Thoracic aorta (tissue), 2 donors: ENCODE data around the gene PRPF6. TPM values are rescaled to one million over a fixed set of nuclear protein-coding genes. Genes with fewer than 3 reads are reported as not detected.

Experiments
- ATAC-seq: fragments of 150-250 bp; one replicate; pipeline ENCODE4 v1.8.0; 2017; ENCODE audit warnings: low read depth; ENCODE audit not compliant: insufficient number of reproducible peaks, low FRiP score
- DNase-seq: peaks from one replicate; pipeline ENCODE4 v3.0.0-alpha.2; 2020; ENCODE audit warnings: low spot score
- H3K27ac ChIP-seq, 2 donors: fragments of 200-600 bp; sonication (generic); 1 replicate in 1 of 2; 2 replicates in 1 of 2; pipeline ENCODE4 v1.5.1; 2016; ENCODE audit warnings: mild to moderate bottlenecking in 2 of 2, moderate library complexity in 2 of 2
- H3K27me3 ChIP-seq: fragments of 200-600 bp; sonication (generic); replicated peaks from 2 replicates; pipeline ENCODE4 v1.6.0; 2016; ENCODE audit warnings: mild to moderate bottlenecking; ENCODE audit not compliant: insufficient read depth
- H3K36me3 ChIP-seq: fragments of 200-600 bp; sonication (generic); one replicate; pipeline ENCODE4 v1.5.1; 2016
- H3K4me1 ChIP-seq, 2 donors: fragments of 200-600 bp; sonication (generic); 1 replicate in 1 of 2; 2 replicates in 1 of 2; pipeline versions ENCODE4 v1.5.1 to v1.6.0; 2016; ENCODE audit warnings: low read depth in 2 of 2, mild to moderate bottlenecking in 1 of 2; ENCODE audit not compliant: control insufficient read depth in 1 of 2
- H3K4me3 ChIP-seq: fragments of 200-600 bp; sonication (generic); 2 replicates; pipeline ENCODE4 v1.5.1; 2016; ENCODE audit warnings: mild to moderate bottlenecking
- H3K9me3 ChIP-seq: fragments of 200-600 bp; sonication (generic); 2 replicates; pipeline ENCODE4 v1.5.1; 2016
- total RNA-seq, 2 donors: library from RNA; depleted of rRNA; stranded (reverse); fragments of >200 nt; gene quantifications; one replicate each; pipeline versions ENCODE4 v1.1.0 to v1.2.3, GENCODE V29; 2016
- TF ChIP-seq, protein P1 (sequence below): fragments of 200-600 bp; sonication (generic); IDR thresholded peaks from one replicate; pipeline ENCODE4 v1.5.1; 2019; ENCODE audit warnings: antibody characterized with exemption

PRPF6 gene
- total RNA-seq, 2 donors from 2014 or later: 51.9 to 52.9 TPM

DNA sequence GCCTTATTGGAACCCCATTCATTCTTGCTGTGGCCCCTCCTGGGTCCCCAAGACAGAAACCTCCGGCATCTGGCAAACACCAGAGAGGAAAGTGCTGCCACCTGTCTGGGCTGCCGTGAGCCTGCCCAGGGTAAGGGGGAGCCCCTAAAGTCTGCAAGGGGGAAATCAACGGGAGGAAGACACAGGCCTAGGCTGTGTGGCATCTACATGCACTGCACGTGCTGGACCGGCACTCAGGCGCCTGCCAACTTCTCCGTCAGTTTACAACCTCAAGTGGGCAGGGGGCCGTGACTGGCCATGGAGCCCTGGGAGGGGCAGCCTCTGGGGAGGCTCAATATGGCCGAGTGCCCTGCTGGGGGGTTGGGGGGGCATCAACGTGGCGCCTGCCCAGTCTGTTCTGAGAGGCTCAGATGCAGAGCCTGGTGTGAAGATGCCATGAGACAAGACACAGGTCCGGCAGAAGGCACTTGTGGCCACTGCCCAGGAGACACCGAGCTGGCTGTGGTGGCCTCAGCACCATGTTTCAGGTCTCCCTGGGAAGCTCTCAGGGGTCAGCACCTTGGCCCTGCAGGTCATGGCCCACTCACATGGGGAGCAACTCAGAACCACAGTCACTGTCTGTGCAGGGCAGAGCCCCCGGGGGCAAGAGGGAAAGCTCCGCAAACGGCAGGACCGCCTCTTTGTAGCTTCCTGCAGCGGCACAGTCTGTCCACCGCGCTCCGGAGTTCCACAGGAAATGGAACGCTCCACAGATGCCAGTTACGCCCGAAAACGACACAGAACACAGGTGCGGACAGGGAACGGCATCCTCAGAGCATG, 33.1 kb upstream of the PRPF6 start:
- Histone ChIP-seq H3K9me3 (no peaks in the 10 kb centered on the region), H3K4me1 (peaks cover 33 to 50% of the 10 kb centered on the region in 2 donors), H3K4me3 (peak overlapping the region; percentile 57), H3K36me3 (peaks cover 28% of the 10 kb centered on the region), H3K27ac (peak overlapping the region in 1 of 2 donors; percentile 12), H3K27me3 (no peaks in the 10 kb centered on the region)
- ATAC-seq (no peak), DNase-seq (no peak)
- TF ChIP-seq, protein P1, sequence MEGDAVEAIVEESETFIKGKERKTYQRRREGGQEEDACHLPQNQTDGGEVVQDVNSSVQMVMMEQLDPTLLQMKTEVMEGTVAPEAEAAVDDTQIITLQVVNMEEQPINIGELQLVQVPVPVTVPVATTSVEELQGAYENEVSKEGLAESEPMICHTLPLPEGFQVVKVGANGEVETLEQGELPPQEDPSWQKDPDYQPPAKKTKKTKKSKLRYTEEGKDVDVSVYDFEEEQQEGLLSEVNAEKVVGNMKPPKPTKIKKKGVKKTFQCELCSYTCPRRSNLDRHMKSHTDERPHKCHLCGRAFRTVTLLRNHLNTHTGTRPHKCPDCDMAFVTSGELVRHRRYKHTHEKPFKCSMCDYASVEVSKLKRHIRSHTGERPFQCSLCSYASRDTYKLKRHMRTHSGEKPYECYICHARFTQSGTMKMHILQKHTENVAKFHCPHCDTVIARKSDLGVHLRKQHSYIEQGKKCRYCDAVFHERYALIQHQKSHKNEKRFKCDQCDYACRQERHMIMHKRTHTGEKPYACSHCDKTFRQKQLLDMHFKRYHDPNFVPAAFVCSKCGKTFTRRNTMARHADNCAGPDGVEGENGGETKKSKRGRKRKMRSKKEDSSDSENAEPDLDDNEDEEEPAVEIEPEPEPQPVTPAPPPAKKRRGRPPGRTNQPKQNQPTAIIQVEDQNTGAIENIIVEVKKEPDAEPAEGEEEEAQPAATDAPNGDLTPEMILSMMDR: no peak

DNA sequence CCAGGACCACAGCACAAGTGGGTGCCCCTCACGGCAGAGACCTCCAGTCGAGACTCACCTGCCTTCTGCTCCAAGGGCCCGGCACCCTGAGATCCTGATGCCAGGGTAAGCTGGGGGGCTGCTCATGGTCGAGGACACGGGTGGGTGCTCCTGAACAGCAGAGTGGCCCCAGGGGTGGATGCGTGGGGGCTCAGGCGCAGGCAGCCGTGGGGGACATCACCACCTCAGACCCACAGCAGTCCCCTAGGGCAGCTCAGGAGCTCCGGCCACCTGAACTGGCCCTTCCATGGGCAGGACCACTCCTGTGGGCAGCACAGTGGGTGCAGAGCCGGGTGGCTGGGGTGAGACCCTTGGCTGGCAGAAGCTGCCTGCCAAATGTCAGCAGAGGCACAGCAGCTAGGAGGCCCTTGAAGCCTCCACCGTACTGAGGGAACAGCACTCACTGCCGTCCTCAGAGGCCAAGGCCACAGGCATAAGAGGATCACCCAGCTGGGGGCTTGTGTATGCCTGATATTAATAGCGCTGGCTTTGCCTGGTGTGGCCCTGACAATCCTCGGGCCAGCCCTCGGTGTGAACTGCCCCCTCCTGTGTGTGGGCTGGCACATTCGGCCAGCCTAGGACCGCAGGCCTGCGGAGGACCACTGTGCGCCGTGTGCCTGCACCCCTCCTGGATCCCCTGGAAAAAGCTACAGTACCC, 30.1 kb upstream of the PRPF6 start:
- DNase-seq: no peak
- H3K36me3 ChIP-seq: peaks cover under 1% of the 10 kb centered on the region
- H3K27ac ChIP-seq: peak overlapping the region; percentile 54 to 75
- ATAC-seq: no peak
- H3K4me3 ChIP-seq: no peak overlapping the region
- TF ChIP-seq, protein P1: no peak
- no peaks in the 10 kb centered on the region for H3K9me3 ChIP-seq
- peaks cover 46 to 71% of the 10 kb centered on the region in 2 donors for H3K4me1 ChIP-seq
- no peaks in the 10 kb centered on the region for H3K27me3 ChIP-seq

DNA sequence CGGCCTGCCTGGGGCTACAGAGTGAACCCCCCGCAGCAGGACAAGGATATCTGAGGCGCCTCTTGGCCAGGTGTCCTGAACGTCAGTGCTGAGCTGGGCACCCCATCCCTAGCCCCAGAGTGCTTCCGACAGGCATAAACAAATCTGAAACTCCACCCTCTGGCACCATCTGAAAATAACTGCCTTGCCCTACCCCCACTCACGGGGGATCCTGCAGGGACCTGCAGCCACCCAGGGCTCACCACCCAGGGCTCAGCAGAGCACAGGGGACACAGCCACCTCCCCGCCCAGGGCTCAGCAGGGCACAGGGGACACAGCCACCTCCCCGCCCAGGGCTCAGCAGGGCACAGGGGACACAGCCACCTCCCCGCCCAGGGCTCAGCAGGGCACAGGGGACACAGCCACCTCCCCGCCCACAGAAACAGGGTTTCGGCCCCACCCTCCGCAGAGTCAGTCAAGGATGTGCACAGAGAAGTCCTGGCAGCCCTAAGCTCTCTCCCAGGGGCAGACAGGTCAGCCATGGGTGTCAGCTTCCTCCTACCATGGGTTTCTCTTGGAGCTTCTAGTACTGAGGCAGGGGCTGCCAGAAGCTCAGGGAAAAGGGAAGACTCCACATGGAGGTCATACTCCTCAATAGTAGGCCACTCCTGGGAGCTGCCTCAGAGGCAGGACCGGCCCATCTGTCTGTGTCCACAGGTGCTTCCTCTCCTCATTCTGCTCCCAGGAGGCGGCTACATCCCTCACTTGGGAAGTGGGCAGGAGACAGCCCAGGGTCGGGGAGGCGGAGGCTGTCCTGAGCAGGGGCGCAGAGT, 29.3 kb upstream of the PRPF6 start:
- H3K27ac ChIP-seq: peak overlapping the region in 1 of 2 donors; percentile 54
- no peaks in the 10 kb centered on the region for H3K27me3 ChIP-seq
- ATAC-seq: no peak
- no peaks in the 10 kb centered on the region for H3K9me3 ChIP-seq
- no peak for DNase-seq
- TF ChIP-seq, protein P1: no peak
- H3K4me3 ChIP-seq: no peak overlapping the region
- H3K36me3 ChIP-seq: no peaks in the 10 kb centered on the region
- peaks cover 46 to 71% of the 10 kb centered on the region in 2 donors for H3K4me1 ChIP-seq

DNA sequence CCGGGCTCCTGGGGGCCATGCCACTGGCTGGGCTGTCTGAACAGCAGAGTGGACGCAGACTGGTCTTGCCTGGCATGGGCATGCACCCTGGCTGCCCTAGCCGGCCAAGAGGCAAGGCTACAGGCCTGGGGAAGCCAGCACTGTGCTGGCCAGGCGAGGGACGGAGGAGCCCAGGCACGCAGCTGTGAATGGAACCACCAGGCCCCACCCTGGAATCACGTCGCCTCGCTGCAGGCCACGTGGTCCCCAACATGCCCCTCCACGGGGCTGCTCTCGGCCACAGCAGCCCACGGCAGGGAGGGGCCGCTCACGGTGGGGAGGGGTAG, 28.8 kb upstream of the PRPF6 start:
- Histone ChIP-seq H3K36me3 (no peaks in the 10 kb centered on the region), H3K27ac (no peak overlapping the region), H3K9me3 (no peaks in the 10 kb centered on the region), H3K4me1 (peaks cover 52 to 73% of the 10 kb centered on the region in 2 donors), H3K27me3 (no peaks in the 10 kb centered on the region), H3K4me3 (no peak overlapping the region)
- no peak for DNase-seq
- TF ChIP-seq, protein P1: no peak
- no peak for ATAC-seq

DNA sequence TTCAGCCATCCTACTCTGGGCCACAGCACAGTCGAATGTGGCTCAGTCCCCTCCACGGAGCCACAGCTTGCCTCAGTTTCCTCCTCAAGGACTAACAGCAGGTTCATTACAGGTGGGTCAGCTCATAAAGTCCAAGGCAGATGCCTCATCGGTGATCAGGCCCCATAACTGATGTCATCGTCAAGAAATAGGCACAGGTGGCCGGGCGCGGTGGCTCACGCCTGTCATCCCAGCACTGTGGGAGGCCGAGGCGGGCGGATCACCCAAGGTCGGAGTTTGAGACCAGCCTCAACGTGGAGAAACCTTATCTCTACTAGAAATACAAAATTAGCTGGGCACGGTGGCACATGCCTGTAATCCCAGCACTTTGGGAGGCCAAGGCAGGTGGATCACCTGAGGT, 28.2 kb upstream of the PRPF6 start:
- H3K27ac ChIP-seq: no peak overlapping the region
- TF ChIP-seq, protein P1: no peak
- no peak overlapping the region for H3K4me3 ChIP-seq
- peaks cover 54 to 73% of the 10 kb centered on the region in 2 donors for H3K4me1 ChIP-seq
- no peaks in the 10 kb centered on the region for H3K27me3 ChIP-seq
- no peak for DNase-seq
- no peak for ATAC-seq
- no peaks in the 10 kb centered on the region for H3K9me3 ChIP-seq
- no peaks in the 10 kb centered on the region for H3K36me3 ChIP-seq
